ENCODE data around the gene ADAM15. TPM values are rescaled to one million over a fixed set of nuclear protein-coding genes. Genes with fewer than 3 reads are reported as not detected.

Gene ADAM15
- total and polyA plus RNA-seq, 5 donors from 2014 or later, result 9.8 to 31.5 (median 20.6) TPM

DNA sequence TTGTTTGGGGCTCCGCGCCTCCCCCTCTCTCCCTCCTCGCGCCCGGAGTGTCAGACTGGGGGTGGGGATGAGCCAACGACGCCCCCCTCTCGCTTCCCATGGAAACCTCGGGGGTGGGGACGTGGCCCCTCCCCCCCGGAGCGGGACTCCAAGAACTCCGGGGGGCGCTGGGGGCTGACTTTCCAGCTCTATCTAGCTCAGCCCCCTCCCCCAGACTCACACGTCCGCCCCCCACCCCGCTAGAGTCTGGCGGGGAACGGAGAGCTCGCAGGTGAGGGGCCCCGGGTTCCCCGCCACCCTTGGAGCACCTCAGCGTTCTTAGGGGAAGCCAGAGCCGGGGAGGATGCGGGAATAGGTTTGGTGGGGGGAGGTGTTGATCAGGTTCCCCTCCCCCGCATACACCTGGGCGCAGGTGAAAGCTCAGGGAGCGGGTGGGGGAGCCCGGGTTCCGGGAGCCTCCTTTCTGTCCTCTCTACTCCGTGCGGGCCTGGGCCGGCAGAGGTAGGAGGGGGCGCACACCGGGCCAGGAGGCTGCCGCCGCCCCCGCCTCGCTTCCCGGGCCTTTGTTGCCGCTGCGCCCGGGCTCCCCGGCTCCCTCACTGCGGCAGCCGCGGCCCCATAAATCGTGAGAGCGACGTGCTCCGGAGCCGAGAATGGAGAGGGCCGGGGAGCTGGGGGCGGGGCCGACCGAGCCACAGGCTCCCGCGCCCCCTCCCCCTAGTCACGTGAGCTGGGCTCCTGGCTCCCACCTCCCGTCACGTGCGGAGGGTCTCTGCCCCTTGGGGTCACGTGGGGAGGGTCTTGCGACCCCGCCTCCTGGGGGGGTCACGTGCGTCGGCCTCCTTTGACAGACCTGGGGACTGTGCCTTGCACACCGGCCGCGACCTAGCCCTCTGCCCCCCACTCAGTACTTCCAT lies 29.5 kb downstream of the ADAM15 start:
- peak overlapping the region; percentile 60 for H3K4me3 ChIP-seq (ENCODE audit: low read depth, low read length)
- no peak for ATAC-seq (ENCODE audit: low read depth in 2 of 2)
- H3K36me3 ChIP-seq (ENCODE audit: control insufficient read depth, insufficient read depth, low read length), result no peaks in the 10 kb centered on the region
- peaks cover 20% of the 10 kb centered on the region for H3K27me3 ChIP-seq (ENCODE audit: control insufficient read depth, insufficient read depth, low read length)
- H3K9me3 ChIP-seq (ENCODE audit: control insufficient read depth in 2 of 2, low read length in 2 of 2), result no peaks in the 10 kb centered on the region
- peak; percentile 16 to 40 (median 17) for DNase-seq
- peaks cover 65% of the 10 kb centered on the region for H3K27me3 Mint-ChIP-seq
- no peaks in the 10 kb centered on the region for H3K36me3 Mint-ChIP-seq
- peaks cover 0 to 4% (median 0%) of the 10 kb centered on the region in 7 donors for H3K9me3 Mint-ChIP-seq
- H3K4me1 ChIP-seq (ENCODE audit: control insufficient read depth, insufficient read depth, low read length, poor library complexity, severe bottlenecking), result peaks cover 59% of the 10 kb centered on the region
- H3K4me3 Mint-ChIP-seq, result peak overlapping the region; percentile 59 to 86 (median 76)
- no peak overlapping the region for H3K27ac ChIP-seq (ENCODE audit: insufficient read depth, low read length, poor library complexity, severe bottlenecking)
- H3K4me1 Mint-ChIP-seq, result peaks cover 0 to 56% (median 33%) of the 10 kb centered on the region in 4 donors
- H3K27ac Mint-ChIP-seq, result peak overlapping the region in 1 of 3 donors; percentile 66

DNA sequence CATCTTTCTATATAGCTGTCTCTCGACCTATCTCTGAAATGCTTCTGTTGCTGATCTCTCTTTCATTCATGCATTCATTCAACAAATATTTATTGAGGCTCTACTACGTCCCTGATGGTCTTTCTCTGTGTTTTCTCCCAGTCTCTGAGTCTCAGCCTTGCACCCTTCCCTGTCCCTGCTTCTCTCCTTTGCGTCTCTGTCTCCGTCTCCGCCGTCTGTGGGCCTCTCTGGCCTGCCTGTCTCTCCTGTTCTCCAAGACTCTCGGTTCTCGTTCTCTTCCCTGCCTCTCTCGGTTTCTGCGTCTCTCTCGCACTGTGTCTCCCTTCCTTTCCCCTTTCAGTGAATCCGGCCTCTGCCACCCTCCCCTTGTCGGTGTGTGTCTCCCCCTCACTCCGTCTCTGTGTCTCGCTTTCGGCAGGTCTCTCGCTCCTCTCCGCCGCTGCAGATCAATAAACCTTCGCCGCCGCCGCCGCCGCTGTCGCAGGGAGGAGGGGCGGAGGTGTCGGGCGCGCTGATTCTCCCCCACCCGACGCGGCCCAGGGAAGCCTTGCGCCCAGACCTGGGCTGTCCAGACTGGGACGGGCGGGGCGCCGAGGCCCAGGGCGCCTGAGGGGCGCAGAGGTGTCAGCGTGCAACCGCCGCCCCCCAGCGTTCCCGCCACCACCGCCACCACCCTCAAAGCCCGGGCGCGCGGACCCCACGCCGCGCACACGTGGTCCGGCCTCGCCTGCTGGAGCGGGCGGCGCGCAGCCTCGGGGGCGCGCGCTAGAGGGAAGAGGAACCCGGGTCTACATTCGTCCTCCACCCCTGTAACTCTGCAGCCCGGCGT lies 30.6 kb downstream of the ADAM15 start:
- Histone ChIP-seq H3K9me3 (ENCODE audit: control insufficient read depth in 2 of 2, low read length in 2 of 2) (no peaks in the 10 kb centered on the region), H3K27me3 (ENCODE audit: control insufficient read depth, insufficient read depth, low read length) (peaks cover 20% of the 10 kb centered on the region), H3K27ac (ENCODE audit: insufficient read depth, low read length, poor library complexity, severe bottlenecking) (no peak overlapping the region), H3K4me1 (ENCODE audit: control insufficient read depth, insufficient read depth, low read length, poor library complexity, severe bottlenecking) (peaks cover 69% of the 10 kb centered on the region), H3K36me3 (ENCODE audit: control insufficient read depth, insufficient read depth, low read length) (no peaks in the 10 kb centered on the region), H3K4me3 (ENCODE audit: low read depth, low read length) (peak overlapping the region; percentile 60)
- H3K27ac Mint-ChIP-seq, result peak overlapping the region in 2 of 3 donors; percentile 30 to 59
- peak overlapping the region; percentile 59 to 86 (median 78) for H3K4me3 Mint-ChIP-seq
- DNase-seq, result peak in 2 of 3 donors; percentile 28 to 31
- H3K36me3 Mint-ChIP-seq, result no peaks in the 10 kb centered on the region
- peaks cover 0 to 60% (median 33%) of the 10 kb centered on the region in 4 donors for H3K4me1 Mint-ChIP-seq
- H3K9me3 Mint-ChIP-seq, result peaks cover 0 to 4% (median 0%) of the 10 kb centered on the region in 7 donors
- H3K27me3 Mint-ChIP-seq, result peaks cover 55% of the 10 kb centered on the region
- ATAC-seq (ENCODE audit: low read depth in 2 of 2), result no peak

DNA sequence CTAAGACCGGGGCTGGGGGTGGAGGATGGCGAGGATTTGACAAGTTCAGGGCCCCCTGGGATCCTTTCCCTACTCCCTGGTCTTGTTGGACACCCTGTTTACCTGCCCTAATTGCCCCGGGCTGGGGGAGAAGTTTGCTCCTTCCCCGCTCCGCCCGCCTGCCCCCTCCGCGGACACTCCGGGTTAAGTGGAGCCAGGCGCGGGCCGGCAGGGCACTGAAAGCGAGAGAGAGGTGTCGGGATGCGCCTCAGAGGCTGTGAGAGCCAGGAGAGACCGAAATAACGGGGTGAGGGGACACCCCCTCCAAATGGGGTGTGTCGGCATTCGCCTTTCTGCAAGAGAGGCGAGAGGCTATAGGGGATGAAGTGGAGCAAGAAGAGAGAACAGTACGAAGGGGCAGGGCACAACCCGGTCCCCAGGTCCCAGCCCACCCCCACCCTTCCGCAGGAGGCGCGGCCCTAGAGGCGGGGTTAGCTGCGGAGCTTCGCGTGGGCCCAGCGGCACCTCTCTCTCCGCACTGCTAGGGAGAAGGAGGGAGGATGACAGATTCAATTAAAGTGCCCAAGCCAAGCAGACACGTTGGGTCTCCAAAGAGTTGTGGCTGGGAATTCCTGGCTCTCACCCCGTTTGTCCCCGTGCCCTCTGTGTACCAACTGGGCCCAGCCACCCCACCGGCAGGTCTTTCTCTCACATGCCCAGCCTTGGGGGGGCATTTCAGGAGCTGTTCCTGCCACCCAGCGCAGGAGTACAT lies 31.4 kb downstream of the ADAM15 start:
- peaks cover 69% of the 10 kb centered on the region for H3K4me1 ChIP-seq (ENCODE audit: control insufficient read depth, insufficient read depth, low read length, poor library complexity, severe bottlenecking)
- no peak overlapping the region for H3K27ac Mint-ChIP-seq
- ATAC-seq (ENCODE audit: low read depth in 2 of 2) (no peak), DNase-seq (peak in 2 of 3 donors; percentile 26 to 50)
- H3K4me1 Mint-ChIP-seq, result peaks cover 0 to 62% (median 33%) of the 10 kb centered on the region in 4 donors
- H3K36me3 Mint-ChIP-seq, result no peaks in the 10 kb centered on the region
- no peaks in the 10 kb centered on the region for H3K9me3 ChIP-seq (ENCODE audit: control insufficient read depth in 2 of 2, low read length in 2 of 2)
- peaks cover 0 to 4% (median 0%) of the 10 kb centered on the region in 7 donors for H3K9me3 Mint-ChIP-seq
- H3K4me3 ChIP-seq (ENCODE audit: low read depth, low read length), result no peak overlapping the region
- no peak overlapping the region for H3K27ac ChIP-seq (ENCODE audit: insufficient read depth, low read length, poor library complexity, severe bottlenecking)
- peaks cover 53% of the 10 kb centered on the region for H3K27me3 Mint-ChIP-seq
- H3K27me3 ChIP-seq (ENCODE audit: control insufficient read depth, insufficient read depth, low read length), result peaks cover 20% of the 10 kb centered on the region
- H3K36me3 ChIP-seq (ENCODE audit: control insufficient read depth, insufficient read depth, low read length), result no peaks in the 10 kb centered on the region
- H3K4me3 Mint-ChIP-seq, result peak overlapping the region; percentile 37 to 73 (median 52)

DNA sequence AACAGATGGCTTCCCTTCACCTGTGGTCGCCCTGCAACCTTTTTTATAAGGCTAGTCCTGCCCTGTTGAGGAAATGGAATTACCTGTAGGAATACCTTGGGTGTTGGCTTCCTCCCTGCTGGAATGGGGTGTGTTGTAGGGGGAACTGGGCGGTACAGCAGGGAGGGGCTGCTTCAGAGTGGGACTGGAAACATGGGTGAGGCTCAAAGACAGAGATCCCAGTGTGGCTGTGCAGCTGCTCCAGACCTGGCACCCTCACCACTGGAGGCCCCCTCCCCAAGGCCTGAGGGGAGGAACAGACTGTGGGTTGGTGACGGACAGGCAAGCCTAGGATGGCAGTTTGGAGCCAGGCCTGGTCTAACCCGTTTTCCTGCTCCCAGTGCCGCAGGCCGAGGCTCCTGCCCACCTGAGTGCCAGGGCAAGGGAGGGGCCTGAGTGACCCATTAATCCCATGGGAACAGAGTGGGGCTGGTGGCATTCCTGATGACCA lies 32.0 kb downstream of the ADAM15 start:
- H3K27me3 ChIP-seq (ENCODE audit: control insufficient read depth, insufficient read depth, low read length), result peaks cover 20% of the 10 kb centered on the region
- Mint-ChIP-seq H3K4me3 (peak overlapping the region in 3 of 4 donors; percentile 62 to 88 (median 73)), H3K27ac (no peak overlapping the region), H3K36me3 (no peaks in the 10 kb centered on the region), H3K27me3 (peaks cover 56% of the 10 kb centered on the region), H3K9me3 (peaks cover 0 to 4% (median 0%) of the 10 kb centered on the region in 7 donors), H3K4me1 (peaks cover 0 to 59% (median 33%) of the 10 kb centered on the region in 4 donors)
- H3K4me1 ChIP-seq (ENCODE audit: control insufficient read depth, insufficient read depth, low read length, poor library complexity, severe bottlenecking), result peaks cover 69% of the 10 kb centered on the region
- no peak overlapping the region for H3K27ac ChIP-seq (ENCODE audit: insufficient read depth, low read length, poor library complexity, severe bottlenecking)
- ATAC-seq (ENCODE audit: low read depth in 2 of 2), result no peak
- H3K4me3 ChIP-seq (ENCODE audit: low read depth, low read length), result no peak overlapping the region
- no peaks in the 10 kb centered on the region for H3K36me3 ChIP-seq (ENCODE audit: control insufficient read depth, insufficient read depth, low read length)
- DNase-seq, result no peak
- H3K9me3 ChIP-seq (ENCODE audit: control insufficient read depth in 2 of 2, low read length in 2 of 2), result no peaks in the 10 kb centered on the region

DNA sequence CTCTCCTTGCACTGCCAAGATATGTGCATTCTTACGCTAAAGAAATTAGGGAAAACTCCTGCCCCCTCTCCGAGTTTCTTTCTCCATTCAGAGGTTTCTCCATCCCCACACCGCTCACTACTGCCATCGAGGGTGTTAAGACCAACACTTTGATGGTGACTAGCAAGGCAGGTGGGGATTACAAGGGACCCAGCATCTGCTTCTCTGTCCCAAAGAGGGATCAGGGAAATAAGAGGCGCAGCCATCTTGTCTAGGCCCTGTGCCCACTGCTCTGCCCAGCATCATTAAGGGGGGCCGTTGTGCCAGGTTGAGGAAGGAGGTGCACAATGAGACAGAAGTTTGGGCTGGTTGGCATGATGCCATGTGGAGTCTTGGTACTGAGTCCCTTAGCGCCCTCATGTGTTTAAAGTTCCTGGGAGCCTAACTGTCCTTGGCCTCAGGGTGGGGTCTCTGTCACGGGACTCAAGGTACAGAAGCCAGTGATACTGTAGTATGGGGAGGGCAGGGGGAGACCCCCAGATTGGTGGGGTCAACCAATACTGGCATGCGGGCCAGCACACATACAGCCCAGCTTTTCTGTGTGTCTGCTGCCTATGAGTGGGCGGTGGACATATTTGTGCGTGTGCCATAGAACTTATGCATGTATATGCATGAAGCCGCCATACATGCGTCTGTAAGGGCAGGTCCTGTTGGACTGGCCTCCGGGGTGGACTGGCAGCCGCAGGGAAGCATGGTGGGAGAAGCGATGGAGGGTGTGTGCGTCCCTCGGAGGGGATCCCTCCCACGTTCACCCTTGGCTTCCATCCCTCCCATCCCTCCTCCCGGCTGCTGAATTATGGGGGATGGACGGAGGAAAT lies 33.0 kb downstream of the ADAM15 start:
- no peaks in the 10 kb centered on the region for H3K36me3 Mint-ChIP-seq
- H3K27me3 Mint-ChIP-seq, result peaks cover 52% of the 10 kb centered on the region
- peaks cover 0 to 54% (median 33%) of the 10 kb centered on the region in 4 donors for H3K4me1 Mint-ChIP-seq
- peaks cover 0 to 4% (median 0%) of the 10 kb centered on the region in 7 donors for H3K9me3 Mint-ChIP-seq
- DNase-seq (peak in 2 of 3 donors; percentile 29 to 59), ATAC-seq (ENCODE audit: low read depth in 2 of 2) (no peak)
- peak overlapping the region; percentile 88 to 99 (median 94) for H3K4me3 Mint-ChIP-seq
- Histone ChIP-seq H3K4me1 (ENCODE audit: control insufficient read depth, insufficient read depth, low read length, poor library complexity, severe bottlenecking) (peaks cover 61% of the 10 kb centered on the region), H3K27me3 (ENCODE audit: control insufficient read depth, insufficient read depth, low read length) (peaks cover 20% of the 10 kb centered on the region), H3K36me3 (ENCODE audit: control insufficient read depth, insufficient read depth, low read length) (no peaks in the 10 kb centered on the region), H3K9me3 (ENCODE audit: control insufficient read depth in 2 of 2, low read length in 2 of 2) (no peaks in the 10 kb centered on the region), H3K4me3 (ENCODE audit: low read depth, low read length) (peak overlapping the region; percentile 26), H3K27ac (ENCODE audit: insufficient read depth, low read length, poor library complexity, severe bottlenecking) (peak overlapping the region; percentile 76)
- H3K27ac Mint-ChIP-seq, result peak overlapping the region in 2 of 3 donors; percentile 92 to 96

DNA sequence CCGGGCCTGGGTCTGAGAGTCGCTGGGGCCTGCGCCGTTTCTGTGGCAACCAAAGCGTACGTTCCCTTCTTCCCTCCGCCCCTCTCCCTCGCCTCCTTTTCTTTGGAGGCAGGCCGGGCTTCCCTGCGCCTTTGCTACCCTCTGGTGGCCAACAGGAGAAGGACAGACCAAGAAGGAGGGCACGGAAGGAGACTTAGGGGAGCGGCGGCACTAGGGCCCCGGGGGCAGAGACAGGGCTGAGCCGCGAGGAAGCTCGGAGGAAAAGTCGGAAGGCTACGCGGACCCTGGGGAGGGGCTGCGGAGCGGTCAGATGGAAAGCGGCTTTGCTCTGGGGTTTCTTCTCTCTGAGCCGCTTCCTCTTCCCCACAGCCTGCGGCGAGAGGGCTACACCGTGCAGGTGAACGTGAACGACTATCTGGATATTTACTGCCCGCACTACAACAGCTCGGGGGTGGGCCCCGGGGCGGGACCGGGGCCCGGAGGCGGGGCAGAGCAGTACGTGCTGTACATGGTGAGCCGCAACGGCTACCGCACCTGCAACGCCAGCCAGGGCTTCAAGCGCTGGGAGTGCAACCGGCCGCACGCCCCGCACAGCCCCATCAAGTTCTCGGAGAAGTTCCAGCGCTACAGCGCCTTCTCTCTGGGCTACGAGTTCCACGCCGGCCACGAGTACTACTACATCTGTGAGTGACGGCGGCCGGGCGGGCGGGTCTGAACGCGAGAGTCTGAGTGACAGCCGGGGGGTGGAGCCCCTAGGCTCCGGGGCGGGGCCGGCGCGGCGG lies 33.8 kb downstream of the ADAM15 start:
- Histone ChIP-seq H3K27me3 (ENCODE audit: control insufficient read depth, insufficient read depth, low read length) (peaks cover 20% of the 10 kb centered on the region), H3K9me3 (ENCODE audit: control insufficient read depth in 2 of 2, low read length in 2 of 2) (no peaks in the 10 kb centered on the region), H3K4me3 (ENCODE audit: low read depth, low read length) (peak overlapping the region; percentile 75), H3K4me1 (ENCODE audit: control insufficient read depth, insufficient read depth, low read length, poor library complexity, severe bottlenecking) (peaks cover 53% of the 10 kb centered on the region), H3K36me3 (ENCODE audit: control insufficient read depth, insufficient read depth, low read length) (no peaks in the 10 kb centered on the region), H3K27ac (ENCODE audit: insufficient read depth, low read length, poor library complexity, severe bottlenecking) (peak overlapping the region; percentile 76)
- ATAC-seq (ENCODE audit: low read depth in 2 of 2), result peak; percentile 80 to 81
- peaks cover 0 to 4% (median 0%) of the 10 kb centered on the region in 7 donors for H3K9me3 Mint-ChIP-seq
- peak overlapping the region; percentile 82 to 96 (median 92) for H3K27ac Mint-ChIP-seq
- DNase-seq, result peak; percentile 83 to 95 (median 94)
- H3K4me1 Mint-ChIP-seq, result peaks cover 0 to 46% (median 28%) of the 10 kb centered on the region in 4 donors
- H3K27me3 Mint-ChIP-seq, result peaks cover 46% of the 10 kb centered on the region
- peak overlapping the region; percentile 88 to 99 (median 94) for H3K4me3 Mint-ChIP-seq
- H3K36me3 Mint-ChIP-seq, result no peaks in the 10 kb centered on the region
